HG03095 (cell line): Measurements from ENCODE around the gene GDPD5.
A peak's percentile ranks its signal among the peaks of the same experiment; 100 is the strongest.

ENCODE experiments used
- ATAC-seq: cut with Tn5 transposase; IDR thresholded peaks from one replicate; pipeline ENCODE4 v1.9.1; 2021; ENCODE audit warnings: moderate library complexity; ENCODE audit not compliant: unreplicated experiment

GDPD5 gene

GRCh38 chr11:75516886-75517285 lies 8.9 kb downstream of the GDPD5 start:
- no peak for ATAC-seq

GRCh38 chr11:75516140-75516539 lies 9.6 kb downstream of the GDPD5 start:
- ATAC-seq: no peak

- no peak for ATAC-seq
Observed at GRCh38 chr11:75514596-75514995, 11.1 kb downstream of the GDPD5 start.

- ATAC-seq: no peak
Observed at GRCh38 chr11:75513250-75513649, 12.5 kb downstream of the GDPD5 start.

- no peak for ATAC-seq
Observed at GRCh38 chr11:75510723-75511019, 15.1 kb downstream of the GDPD5 start.

GRCh38 chr11:75510004-75510722 lies 15.6 kb downstream of the GDPD5 start:
- no peak for ATAC-seq

- no peak for ATAC-seq
Observed at GRCh38 chr11:75509020-75509720, 16.6 kb downstream of the GDPD5 start.

- ATAC-seq: no peak
Observed at GRCh38 chr11:75508051-75508561, 17.6 kb downstream of the GDPD5 start.

GRCh38 chr11:75507571-75507970 lies 18.2 kb downstream of the GDPD5 start:
- ATAC-seq: no peak

- no peak for ATAC-seq
Observed at GRCh38 chr11:75506827-75507226, 18.9 kb downstream of the GDPD5 start.

- no peak for ATAC-seq
Observed at GRCh38 chr11:75505916-75506692, 19.6 kb downstream of the GDPD5 start.

GRCh38 chr11:75504501-75504900 lies 21.2 kb downstream of the GDPD5 start:
- no peak for ATAC-seq

GRCh38 chr11:75503531-75504099 lies 22.1 kb downstream of the GDPD5 start:
- peak; percentile 53 for ATAC-seq

- no peak for ATAC-seq
Observed at GRCh38 chr11:75502138-75502537, 23.6 kb downstream of the GDPD5 start.

- ATAC-seq: no peak
Observed at GRCh38 chr11:75500742-75501141, 25.0 kb downstream of the GDPD5 start.

GRCh38 chr11:75499423-75500190 lies 26.1 kb downstream of the GDPD5 start:
- no peak for ATAC-seq

GRCh38 chr11:75498556-75499255 lies 27.0 kb downstream of the GDPD5 start:
- ATAC-seq: no peak

GRCh38 chr11:75497788-75498409 lies 27.8 kb downstream of the GDPD5 start:
- no peak for ATAC-seq

GRCh38 chr11:75496305-75496752 lies 29.4 kb downstream of the GDPD5 start:
- ATAC-seq: no peak
